GM21381 (cell line): ENCODE results near the gene ADORA3.

Experiments
- ATAC-seq: cut with Tn5 transposase; IDR thresholded peaks from one replicate; pipeline ENCODE4 v1.9.1; 2021; ENCODE audit warnings: mild to moderate bottlenecking, moderate library complexity; ENCODE audit not compliant: unreplicated experiment

The ADORA3 gene

GRCh38 chr1:111476214-111476613 lies 27.2 kb downstream of the ADORA3 start:
- no peak for ATAC-seq

- no peak for ATAC-seq
Observed at GRCh38 chr1:111475701-111476100, 27.7 kb downstream of the ADORA3 start.

GRCh38 chr1:111474521-111474920 lies 28.9 kb downstream of the ADORA3 start:
- no peak for ATAC-seq

GRCh38 chr1:111474106-111474505 lies 29.3 kb downstream of the ADORA3 start:
- ATAC-seq, result no peak

GRCh38 chr1:111471538-111471937 lies 31.9 kb downstream of the ADORA3 start:
- no peak for ATAC-seq

GRCh38 chr1:111471012-111471411 lies 32.4 kb downstream of the ADORA3 start:
- no peak for ATAC-seq

GRCh38 chr1:111470596-111470995 lies 32.8 kb downstream of the ADORA3 start:
- no peak for ATAC-seq

GRCh38 chr1:111469539-111469938 lies 33.9 kb downstream of the ADORA3 start:
- no peak for ATAC-seq

- ATAC-seq, result no peak
Observed at GRCh38 chr1:111468717-111469100, 34.7 kb downstream of the ADORA3 start.

- ATAC-seq, result no peak
Observed at GRCh38 chr1:111467865-111468716, 35.3 kb downstream of the ADORA3 start.

GRCh38 chr1:111466480-111466879 lies 37.0 kb downstream of the ADORA3 start:
- ATAC-seq, result no peak

- no peak for ATAC-seq
Observed at GRCh38 chr1:111465754-111466153, 37.7 kb downstream of the ADORA3 start.

- no peak for ATAC-seq
Observed at GRCh38 chr1:111463029-111463683, 40.3 kb downstream of the ADORA3 start.

- ATAC-seq, result no peak
Observed at GRCh38 chr1:111462370-111463028, 40.9 kb downstream of the ADORA3 start.

- ATAC-seq, result no peak
Observed at GRCh38 chr1:111461765-111462164, 41.7 kb downstream of the ADORA3 start.

GRCh38 chr1:111455642-111456031 lies 47.8 kb downstream of the ADORA3 start:
- ATAC-seq, result no peak

- no peak for ATAC-seq
Observed at GRCh38 chr1:111454859-111455641, 48.4 kb downstream of the ADORA3 start.

- no peak for ATAC-seq
Observed at GRCh38 chr1:111453706-111454105, 49.7 kb downstream of the ADORA3 start.

GRCh38 chr1:111452581-111452980 lies 50.9 kb downstream of the ADORA3 start:
- ATAC-seq, result no peak

- no peak for ATAC-seq
Observed at GRCh38 chr1:111450185-111450584, 53.2 kb downstream of the ADORA3 start.

- no peak for ATAC-seq
Observed at GRCh38 chr1:111449703-111450017, 53.8 kb downstream of the ADORA3 start.
